ENCODE results near the gene GPR151.

DNA sequence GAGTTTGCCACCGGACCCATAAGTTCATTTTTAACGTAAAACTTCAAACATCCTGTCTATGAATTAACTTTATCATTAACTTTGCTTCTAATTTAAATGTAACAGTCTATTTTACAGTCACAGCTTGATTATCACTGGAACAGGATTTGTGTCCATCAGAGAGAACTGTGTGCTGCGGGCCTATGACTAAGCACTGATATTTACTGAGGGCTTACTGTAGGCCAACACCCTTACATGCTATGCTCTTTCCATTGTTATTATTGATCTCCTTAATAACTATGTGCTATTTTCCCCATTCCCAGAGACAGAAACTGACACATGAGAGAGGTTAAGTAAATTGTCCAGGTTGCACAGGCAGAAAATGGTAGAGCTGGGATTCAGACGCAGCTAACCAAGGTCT, 24.0 kb upstream of the GPR151 start:
- TF ChIP-seq POLR2AphosphoS5 (IDR thresholded peaks at IDR 0.05), result no peak
- TF ChIP-seq, protein P1, sequence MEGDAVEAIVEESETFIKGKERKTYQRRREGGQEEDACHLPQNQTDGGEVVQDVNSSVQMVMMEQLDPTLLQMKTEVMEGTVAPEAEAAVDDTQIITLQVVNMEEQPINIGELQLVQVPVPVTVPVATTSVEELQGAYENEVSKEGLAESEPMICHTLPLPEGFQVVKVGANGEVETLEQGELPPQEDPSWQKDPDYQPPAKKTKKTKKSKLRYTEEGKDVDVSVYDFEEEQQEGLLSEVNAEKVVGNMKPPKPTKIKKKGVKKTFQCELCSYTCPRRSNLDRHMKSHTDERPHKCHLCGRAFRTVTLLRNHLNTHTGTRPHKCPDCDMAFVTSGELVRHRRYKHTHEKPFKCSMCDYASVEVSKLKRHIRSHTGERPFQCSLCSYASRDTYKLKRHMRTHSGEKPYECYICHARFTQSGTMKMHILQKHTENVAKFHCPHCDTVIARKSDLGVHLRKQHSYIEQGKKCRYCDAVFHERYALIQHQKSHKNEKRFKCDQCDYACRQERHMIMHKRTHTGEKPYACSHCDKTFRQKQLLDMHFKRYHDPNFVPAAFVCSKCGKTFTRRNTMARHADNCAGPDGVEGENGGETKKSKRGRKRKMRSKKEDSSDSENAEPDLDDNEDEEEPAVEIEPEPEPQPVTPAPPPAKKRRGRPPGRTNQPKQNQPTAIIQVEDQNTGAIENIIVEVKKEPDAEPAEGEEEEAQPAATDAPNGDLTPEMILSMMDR (IDR thresholded peaks at IDR 0.05 in 8 of 11, conservative IDR thresholded peaks at IDR 0.05 in 3 of 11), result no peak

All from spleen (tissue), 7 donors.